GM12878 (cell line): ENCODE data around the gene THEM4. TPM values are rescaled to one million over a fixed set of nuclear protein-coding genes. Genes with fewer than 3 reads are reported as not detected.

Experiments
- ATAC-seq: fragments of 200-7000 bp; cut with Tn5 transposase; 3 replicates; pipeline ENCODE4 v1.9.1; 2020; ENCODE audit warnings: mild to moderate bottlenecking, moderate library complexity
- BruUV-seq: library from RNA; stranded (reverse); fragments of 400-500 nt; replicated peaks from 2 replicates; lab custom pipeline; 2021; lab: Mats Ljungman, UMichigan
- CTCF ChIA-PET: fragments of 300-600 bp; sonication (Branson Sonifier 250); formaldehyde crosslinking; extraction: SDS; loops from one replicate; lab custom pipeline; 2021; ENCODE audit warnings: inconsistent platforms; lab: Yijun Ruan, JAX
- POLR2A ChIA-PET: fragments of 350-600 bp; formaldehyde crosslinking; extraction: SDS; loops from one replicate; lab custom pipeline; 2021; ENCODE audit warnings: inconsistent platforms; lab: Charles Lee
- RAD21 ChIA-PET: fragments of 300-600 bp; sonication (Branson Sonifier 250); formaldehyde crosslinking; loops from one replicate; lab custom pipeline; 2023; ENCODE audit warnings: antibody characterized with exemption; ENCODE audit not compliant: unreplicated experiment; lab: Charles Lee
- SMC1A ChIA-PET: fragments of 300-600 bp; sonication (Branson Sonifier 250); formaldehyde crosslinking; loops from one replicate; lab custom pipeline; 2023; ENCODE audit not compliant: unreplicated experiment, uncharacterized antibody; lab: Charles Lee
- DNase-seq: peaks from one replicate; pipeline ENCODE4 v3.0.0-alpha.2; 2011; ENCODE audit warnings: low read depth, low spot score
- FAIRE-seq: peaks from 3 replicates; lab custom pipeline; 2011; peaks lifted over from hg19 to GRCh38; lab: Jason Lieb, UNC
- H2AFZ ChIP-seq: 2 replicates; pipeline ENCODE4 v1.6.0; 2011; ENCODE audit warnings: low read depth, low read length, control low read depth; ENCODE audit not compliant: control insufficient read depth
- H3K27ac ChIP-seq: 2 replicates; pipeline ENCODE4 v1.5.1; 2011; ENCODE audit warnings: control low read depth; ENCODE audit not compliant: control insufficient read depth, insufficient read depth
- H3K27me3 ChIP-seq, 2 experiments: replicated peaks in 1 of 2; 2 replicates each; pipeline versions ENCODE4 v1.6.0 to v1.6.1; 2011; ENCODE audit warnings: low read length in 1 of 2; ENCODE audit not compliant: control insufficient read depth in 2 of 2, insufficient read depth in 2 of 2
- H3K36me3 ChIP-seq, 2 experiments: 2 replicates each; pipeline ENCODE4 v1.5.1; 2011; ENCODE audit warnings: low read length in 1 of 2; ENCODE audit not compliant: control insufficient read depth in 2 of 2, insufficient read depth in 2 of 2
- H3K4me1 ChIP-seq: 2 replicates; pipeline ENCODE4 v1.6.1; 2011; ENCODE audit warnings: mild to moderate bottlenecking, low read length, moderate library complexity, mixed read lengths; ENCODE audit not compliant: control insufficient read depth, insufficient read depth
- H3K4me2 ChIP-seq: 2 replicates; pipeline ENCODE4 v1.6.0; 2011; ENCODE audit warnings: control low read depth; ENCODE audit not compliant: control insufficient read depth, insufficient read depth
- H3K4me3 ChIP-seq: fragments of 200-600 bp; sonication (generic); 2 replicates; pipeline ENCODE4 v1.5.1; 2016
- H3K79me2 ChIP-seq: 2 replicates; pipeline ENCODE4 v1.6.0; 2011; ENCODE audit warnings: low read length; ENCODE audit not compliant: control insufficient read depth, insufficient read depth
- H3K9ac ChIP-seq: 2 replicates; pipeline ENCODE4 v1.8.0; 2011; ENCODE audit warnings: low read length, control low read depth, mixed read lengths; ENCODE audit not compliant: control insufficient read depth, insufficient read depth
- H3K9me3 ChIP-seq: replicated peaks from 3 replicates; pipeline ENCODE4 v1.5.1; 2011; ENCODE audit warnings: mild to moderate bottlenecking, low read length; ENCODE audit not compliant: control insufficient read depth, insufficient read depth
- H4K20me1 ChIP-seq: 2 replicates; pipeline ENCODE4 v1.6.0; 2011; ENCODE audit not compliant: control insufficient read depth, insufficient read depth
- CHD2 ChIP-seq: IDR thresholded peaks from 2 replicates; pipeline ENCODE4 v1.6.1; 2011; ENCODE audit warnings: low read depth, low read length, improper control_type of control experiment, borderline replicate concordance
- CREB1 ChIP-seq: IDR thresholded peaks from 2 replicates; pipeline ENCODE4 v1.6.1; 2012; ENCODE audit warnings: low read depth, mild to moderate bottlenecking, inconsistent platforms
- CUX1 ChIP-seq: IDR thresholded peaks from 2 replicates; pipeline ENCODE4 v1.6.1; 2012; ENCODE audit warnings: improper control_type of control experiment, low read depth, low read length; ENCODE audit not compliant: insufficient replicate concordance
- FOXM1 ChIP-seq: IDR thresholded peaks from 2 replicates; pipeline ENCODE4 v1.6.1; 2012; ENCODE audit warnings: low read depth, mild to moderate bottlenecking, inconsistent platforms, low read length, moderate library complexity
- HCFC1 ChIP-seq: fragments of 150-350 bp; IDR thresholded peaks from 2 replicates; pipeline ENCODE4 v1.6.1; 2014; ENCODE audit warnings: low read length
- MAX ChIP-seq: IDR thresholded peaks from 2 replicates; pipeline ENCODE4 v1.6.1; 2012; ENCODE audit warnings: low read depth, low read length, improper control_type of control experiment
- MLLT1 ChIP-seq: fragments of 450-650 bp; IDR thresholded peaks from 2 replicates; pipeline ENCODE4 v1.6.1; 2016; ENCODE audit warnings: mild to moderate bottlenecking
- NKRF ChIP-seq: fragments of 450-650 bp; conservative IDR thresholded peaks from 2 replicates; pipeline ENCODE4 v1.6.1; 2017; ENCODE audit warnings: mild to moderate bottlenecking, moderate library complexity
- PKNOX1 ChIP-seq: fragments of 450-650 bp; IDR thresholded peaks from 2 replicates; pipeline ENCODE4 v1.6.1; 2016; ENCODE audit warnings: mild to moderate bottlenecking
- TBL1XR1 ChIP-seq: IDR thresholded peaks from 2 replicates; pipeline ENCODE4 v1.6.1; 2012; ENCODE audit warnings: low read depth, low read length, improper control_type of control experiment
- USF1 ChIP-seq: IDR thresholded peaks from 2 replicates; pipeline ENCODE4 v1.6.1; 2011; ENCODE audit warnings: borderline replicate concordance, low read depth, mild to moderate bottlenecking, moderate library complexity, mixed read lengths, low read length; ENCODE audit not compliant: insufficient read depth; ENCODE audit errors: extremely low read length
- WGBS: methylation state at CpG from one replicate; pipeline ENCODE4 v1.1.6; 2016; ENCODE audit warnings: low lambda C conversion rate; ENCODE audit not compliant: insufficient replicate concordance, insufficient coverage; ENCODE audit errors: missing lambda C conversion rate; 5-methylcytosine and 5-hydroxymethylcytosine counted together
- in situ Hi-C: fragments of 300-500 bp; cut with MboI; formaldehyde crosslinking; loops from 9 replicates; pipeline ENCODE4 v1.14.3; 2018; ENCODE audit warnings: mixed read lengths
- intact Hi-C: fragments of 100-400 bp; cut with micrococcal nuclease; formaldehyde crosslinking; loops from one replicate; pipeline ENCODE4 v1.14.2; 2022; ENCODE audit not compliant: unreplicated experiment
- polyA plus RNA-seq, 11 experiments: library from polyadenylated mRNA; depleted of rRNA in 4 of 11; unstranded in 6 of 11; stranded (reverse) in 5 of 11; fragments of >200 nt; fragmentation: Nextera tagmentation in 4 of 11; fragmentation: Illumina TruSeq in 1 of 11; extraction: Ambion mirVana in 4 of 11; extraction: Trizol in 1 of 11; gene quantifications; 1 replicate in 1 of 11; 2 replicates in 10 of 11; pipeline versions ENCODE4 v1.2.1 to v1.2.3, GENCODE V29; 2011 to 2016; ENCODE audit warnings: inconsistent platforms in 2 of 11, missing spikeins in 2 of 11, low read depth in 1 of 11
- total RNA-seq, 4 experiments: library from RNA; depleted of rRNA in 3 of 4; stranded (reverse); fragments of >200 nt in 3 of 4; fragmentation: Illumina TruSeq in 1 of 4; extraction: Trizol in 1 of 4; gene quantifications; 2 replicates each; pipeline versions ENCODE4 v1.2.1 to v1.2.3, GENCODE V29; 2013 to 2021

Gene THEM4
- total and polyA plus RNA-seq, 10 of the 15 experiments (the other 5 are each of a cell fraction or from before 2014, with no cell fraction given): 3.4 to 30.8 (median 17.9) TPM

GRCh38 chr1:151920149-151920548 lies 10.8 kb upstream of the THEM4 start:
- intact Hi-C loops (no loop called here), in situ Hi-C loops (no loop called here)
- DNase-seq: peak; percentile 40
- H3K9me3 ChIP-seq: no peaks in the 10 kb centered on the region; the same call in 2 of the 3 replicates
- BruUV-seq: no TSS peak
- H3K4me1 ChIP-seq: peaks cover 40% of the 10 kb centered on the region
- peak overlapping the region; percentile 41 for H3K4me2 ChIP-seq
- no peaks in the 10 kb centered on the region for H3K79me2 ChIP-seq
- H2AFZ ChIP-seq: peak overlapping the region; percentile 52
- ChIA-PET SMC1A (interaction anchor here (1.0 to 3.1 kb wide), 4 partner anchors 10 to 14 kb away, joined by 5 to 9 read pairs (median 5); partner anchors contain the start of gene THEM4), POLR2A (interaction anchor here (2.4 kb wide), 1 partner anchor 12 kb away, joined by 11 read pairs; the partner anchor contains the start of gene THEM4), RAD21 (interaction anchor here (1.0 to 2.9 kb wide), 4 partner anchors 10 to 16 kb away, joined by 3 to 7 read pairs (median 5); partner anchors contain the start of gene THEM4), CTCF (interaction anchor here (1.3 to 2.2 kb wide), 7 partner anchors 10 to 81 kb away, joined by 3 to 14 read pairs (median 7); partner anchors contain the start of gene THEM4)
- H4K20me1 ChIP-seq: no peaks in the 10 kb centered on the region
- no peak overlapping the region for H3K9ac ChIP-seq
- no peaks in the 10 kb centered on the region for H3K27me3 ChIP-seq
- peak; percentile 73 for FAIRE-seq
- 6% methylated on average over 3 of the region's 3 CpGs for WGBS
- peak; percentile 75 for ATAC-seq
- H3K27ac ChIP-seq: peak overlapping the region; percentile 49
- H3K36me3 ChIP-seq: no peaks in the 10 kb centered on the region
- no peak overlapping the region for H3K4me3 ChIP-seq
- TF ChIP-seq MLLT1: no peak
- TF ChIP-seq MAX: no peak
- TF ChIP-seq NKRF: no peak
- no peak for TF ChIP-seq FOXM1
- peak; percentile 49; the same call in 1 of the 2 replicates for TF ChIP-seq CREB1
- no peak for TF ChIP-seq CUX1
- no peak for TF ChIP-seq CHD2
- TF ChIP-seq TBL1XR1: no peak
- TF ChIP-seq USF1: no peak
- TF ChIP-seq PKNOX1: peak; percentile 36; the same call in 1 of the 2 replicates
- no peak for TF ChIP-seq HCFC1
